HepG2 (cell line): Measurements from ENCODE around the gene DCLRE1B. TPM values are rescaled to one million over a fixed set of nuclear protein-coding genes. Genes with fewer than 3 reads are reported as not detected.

ENCODE experiments used
- ATAC-seq: fragments of 200-7000 bp; cut with Tn5 transposase; 3 replicates; pipeline ENCODE4 v1.9.1; 2020; ENCODE audit warnings: mild to moderate bottlenecking, moderate library complexity
- BruUV-seq: library from RNA; stranded (reverse); fragments of 400-500 nt; replicated peaks from 2 replicates; lab custom pipeline; 2021; lab: Mats Ljungman, UMichigan
- CTCF ChIA-PET: fragments of 300-600 bp; formaldehyde crosslinking; extraction: SDS; loops from one replicate; lab custom pipeline; 2021; ENCODE audit warnings: low total read pairs, inconsistent platforms, low intra/inter-chr PET ratio; lab: Yijun Ruan, JAX
- POLR2A ChIA-PET: fragments of 350-600 bp; sonication (Branson Sonifier 250); formaldehyde crosslinking; loops from one replicate; lab custom pipeline; 2020; ENCODE audit warnings: antibody characterized with exemption, inconsistent platforms; lab: Yijun Ruan, JAX
- DNase-seq: peaks from one replicate; pipeline ENCODE4 v3.0.0-alpha.2; 2015; ENCODE audit warnings: low spot score
- FAIRE-seq: peaks from 3 replicates; lab custom pipeline; 2011; peaks lifted over from hg19 to GRCh38; lab: Jason Lieb, UNC
- H2AFZ ChIP-seq: one replicate; pipeline ENCODE4 v1.6.1; 2011; ENCODE audit warnings: low read length, inconsistent platforms
- H3K27ac ChIP-seq: fragments of 300-600 bp; 3 replicates; pipeline ENCODE4 v1.8.0; 2011; ENCODE audit warnings: mixed run types, mild to moderate bottlenecking, mixed read lengths, low read length, inconsistent platforms; ENCODE audit not compliant: insufficient read depth; ENCODE audit errors: extremely low read length
- H3K27me3 ChIP-seq, 2 experiments: fragments of 200-600 bp in 1 of 2; 2 replicates in 1 of 2; 3 replicates in 1 of 2; pipeline versions ENCODE4 v1.6.0 to v1.8.0; 2011; ENCODE audit warnings: low read length in 2 of 2, mild to moderate bottlenecking in 2 of 2, moderate library complexity in 2 of 2, inconsistent platforms in 1 of 2; ENCODE audit not compliant: insufficient read depth in 2 of 2, control insufficient read depth in 1 of 2
- H3K36me3 ChIP-seq, 2 experiments: fragments of 200-600 bp in 1 of 2; replicated peaks in 1 of 2; 2 replicates in 1 of 2; 3 replicates in 1 of 2; pipeline versions ENCODE4 v1.5.1 to v1.8.0; 2011; ENCODE audit warnings: low read length in 2 of 2, inconsistent platforms in 1 of 2; ENCODE audit not compliant: insufficient read depth in 2 of 2, control insufficient read depth in 1 of 2
- H3K4me1 ChIP-seq: 2 replicates; pipeline ENCODE4 v1.5.1; 2012; ENCODE audit warnings: low read length, inconsistent platforms; ENCODE audit not compliant: insufficient read depth
- H3K4me2 ChIP-seq: 2 replicates; pipeline ENCODE4 v1.6.0; 2011; ENCODE audit warnings: low read depth, low read length, inconsistent platforms
- H3K4me3 ChIP-seq, 3 experiments: fragments of 200-600 bp in 1 of 3; sonication (generic), shearing (Covaris generic) in 1 of 3; replicated peaks in 1 of 3; 2 replicates each; pipeline ENCODE4 v1.5.1; 2011 to 2016; ENCODE audit warnings: low read length in 3 of 3, inconsistent platforms in 2 of 3, low read depth in 2 of 3, mild to moderate bottlenecking in 2 of 3, control low read depth in 1 of 3, mixed read lengths in 1 of 3; ENCODE audit not compliant: insufficient read depth in 1 of 3
- H3K79me2 ChIP-seq: one replicate; pipeline ENCODE4 v1.6.1; 2011; ENCODE audit warnings: low read length, inconsistent platforms; ENCODE audit not compliant: insufficient read depth
- H3K9ac ChIP-seq: 2 replicates; pipeline ENCODE4 v1.6.0; 2011; ENCODE audit warnings: mild to moderate bottlenecking, low read depth, low read length, inconsistent platforms; ENCODE audit not compliant: insufficient read depth
- H3K9me3 ChIP-seq: 2 replicates; pipeline ENCODE4 v1.5.1; 2012; ENCODE audit warnings: mild to moderate bottlenecking, low read length
- H4K20me1 ChIP-seq: 2 replicates; pipeline ENCODE4 v1.6.0; 2011; ENCODE audit warnings: inconsistent platforms, mild to moderate bottlenecking, low read length, moderate library complexity; ENCODE audit not compliant: insufficient read depth
- CAMTA2 ChIP-seq: sonication (generic); formaldehyde crosslinking; IDR thresholded peaks from 2 replicates; pipeline ENCODE4 v1.4.0; 2020; ENCODE audit warnings: mild to moderate bottlenecking, missing genetic modification reagents, borderline replicate concordance
- DR1 ChIP-seq: sonication (generic); formaldehyde crosslinking; IDR thresholded peaks from 2 replicates; pipeline ENCODE4 v1.8.0; 2021; ENCODE audit warnings: mild to moderate bottlenecking, missing genetic modification reagents, inconsistent platforms
- KLF16 ChIP-seq, 2 experiments: sonication (generic) in 1 of 2; formaldehyde crosslinking in 1 of 2; IDR thresholded peaks; 2 replicates each; pipeline versions ENCODE4 v1.6.1 to v1.8.0; 2016 to 2023; ENCODE audit warnings: missing genetic modification reagents in 2 of 2, missing compliant biosample characterization in 1 of 2
- PHF5A ChIP-seq: IDR thresholded peaks from one replicate; pipeline ENCODE4 v1.6.1; 2018; ENCODE audit warnings: low read depth, missing genetic modification reagents; ENCODE audit not compliant: unreplicated experiment
- YEATS2 ChIP-seq: sonication (generic); formaldehyde crosslinking; IDR thresholded peaks from 2 replicates; pipeline ENCODE4 v1.4.0; 2020; ENCODE audit warnings: missing genetic modification reagents, borderline replicate concordance
- ZNF18 ChIP-seq: sonication (generic); formaldehyde crosslinking; IDR thresholded peaks from 2 replicates; pipeline ENCODE4 v1.8.0; 2022; ENCODE audit warnings: mild to moderate bottlenecking, missing genetic modification reagents; ENCODE audit not compliant: insufficient replicate concordance
- ZNF234 ChIP-seq: sonication (generic); formaldehyde crosslinking; conservative IDR thresholded peaks from 2 replicates; pipeline ENCODE4 v1.5.1; 2020; ENCODE audit warnings: mild to moderate bottlenecking, missing genetic modification reagents
- ZNF556 ChIP-seq: sonication (generic); formaldehyde crosslinking; IDR thresholded peaks from 2 replicates; pipeline ENCODE4 v1.4.0; 2020; ENCODE audit warnings: mild to moderate bottlenecking, missing genetic modification reagents, borderline replicate concordance
- ZNF614 ChIP-seq: IDR thresholded peaks from 2 replicates; pipeline ENCODE4 v1.6.1; 2018; ENCODE audit warnings: missing biosample characterization, missing genetic modification reagents, inconsistent platforms, borderline replicate concordance
- WGBS: methylation state at CpG from one replicate; pipeline ENCODE4 v1.1.6; 2017; ENCODE audit warnings: low lambda C conversion rate; 5-methylcytosine and 5-hydroxymethylcytosine counted together
- in situ Hi-C: cut with HindIII; loops from 2 replicates; pipeline ENCODE4 v1.10.0; 2017; ENCODE audit warnings: low pct_unique_long_range_greater_than_20kb; ENCODE audit not compliant: extremely low pct_ligation_motif_present
- intact Hi-C: fragments of 100-400 bp; cut with micrococcal nuclease; formaldehyde crosslinking; loops from one replicate; pipeline ENCODE4 v1.10.0; 2022; ENCODE audit not compliant: unreplicated experiment
- polyA plus RNA-seq, 8 experiments: library from polyadenylated mRNA; depleted of rRNA in 3 of 8; stranded (reverse) in 7 of 8; unstranded in 1 of 8; fragments of >200 nt; fragmentation: Illumina TruSeq in 4 of 8; extraction: Trizol in 4 of 8; gene quantifications; 2 replicates each; pipeline versions ENCODE4 v1.2.1 to v1.2.3, GENCODE V29; 2011 to 2016; ENCODE audit warnings: low read depth in 4 of 8, missing spikeins in 1 of 8, mixed read lengths in 1 of 8; ENCODE audit not compliant: insufficient read depth in 1 of 8
- total RNA-seq, 5 experiments: library from RNA; depleted of rRNA; stranded (reverse); fragments of >200 nt; fragmentation: Illumina TruSeq; extraction: Trizol; gene quantifications; 2 replicates each; pipeline ENCODE4 v1.2.3, GENCODE V29; 2016; ENCODE audit warnings: low read depth in 1 of 5

DCLRE1B gene
- total and polyA plus RNA-seq, 2 of the 13 experiments (the other 11 are each of a cell fraction or from before 2014, with no cell fraction given): 2.7 to 8.0 TPM

DNA sequence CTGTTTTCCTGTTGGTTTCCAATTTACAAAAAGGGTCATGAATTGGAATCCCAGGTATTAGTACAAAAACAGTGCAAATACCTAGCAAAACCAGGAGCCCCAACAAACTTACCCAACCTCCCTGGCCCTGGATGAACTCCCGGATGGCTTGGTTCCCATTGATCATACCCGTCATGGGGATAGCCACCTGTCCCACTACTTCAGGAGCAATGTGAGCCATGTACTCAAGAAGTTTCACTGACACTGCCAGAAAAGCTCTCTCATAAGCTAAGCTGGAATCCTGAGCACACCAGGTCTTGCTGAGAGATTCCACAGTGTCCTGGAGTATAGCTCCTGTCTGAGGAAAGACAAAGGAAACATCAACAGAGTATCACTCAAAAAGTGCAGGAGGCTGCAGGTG lies 23.5 kb upstream of the DCLRE1B start:
- Histone ChIP-seq H3K27ac (no peak overlapping the region), H3K4me1 (no peaks in the 10 kb centered on the region), H4K20me1 (no peaks in the 10 kb centered on the region), H3K9me3 (no peaks in the 10 kb centered on the region), H3K4me2 (no peak overlapping the region), H2AFZ (no peak overlapping the region), H3K79me2 (no peaks in the 10 kb centered on the region), H3K4me3 (no peak overlapping the region), H3K9ac (no peak overlapping the region), H3K36me3 (no peaks in the 10 kb centered on the region), H3K27me3 (no peaks in the 10 kb centered on the region)
- ATAC-seq (no peak), FAIRE-seq (no peak), DNase-seq (no peak)
- intact Hi-C loops: no loop called here
- POLR2A ChIA-PET: no interaction called here
- BruUV-seq: no TSS peak
- WGBS: 36% methylated on average over 2 of the region's 2 CpGs
- CTCF ChIA-PET: no interaction called here
- in situ Hi-C loops: no loop called here
- TF ChIP-seq CAMTA2 (CRISPR knock-in tag) (no peak), ZNF556 (no peak), PHF5A (CRISPR knock-in tag) (no peak), ZNF18 (CRISPR knock-in tag) (no peak), ZNF614 (CRISPR knock-in tag) (no peak), DR1 (CRISPR knock-in tag) (no peak), KLF16 (CRISPR knock-in tag; IDR thresholded peaks at IDR 0.05) (no peak), YEATS2 (CRISPR knock-in tag) (no peak), ZNF234 (CRISPR knock-in tag) (no peak)
